BE2C (cell line): Measurements from ENCODE around the gene CEP57L1.

Source experiments
- DNase-seq: peaks from one replicate; pipeline ENCODE4 v3.0.0-alpha.2; 2020
- H3K27me3 ChIP-seq: fragments of 250-450 bp; sonication (Bioruptor Pico); 2 replicates; pipeline ENCODE4 v1.5.1; 2020; ENCODE audit warnings: mild to moderate bottlenecking
- H3K36me3 ChIP-seq: fragments of 250-450 bp; sonication (Bioruptor Pico); 2 replicates; pipeline ENCODE4 v1.5.1; 2020; ENCODE audit warnings: mild to moderate bottlenecking
- H3K4me1 ChIP-seq: fragments of 250-450 bp; sonication (Bioruptor Pico); 2 replicates; pipeline ENCODE4 v1.5.1; 2020
- H3K4me3 ChIP-seq: 2 replicates; pipeline ENCODE4 v1.5.1; 2011; ENCODE audit warnings: low read depth, low read length
- H3K9me3 ChIP-seq: fragments of 250-450 bp; sonication (Bioruptor Pico); 2 replicates; pipeline ENCODE4 v1.5.1; 2020
- TF ChIP-seq, protein P1 (sequence below): IDR thresholded peaks from 2 replicates; pipeline ENCODE4 v1.5.1; 2012; ENCODE audit warnings: mild to moderate bottlenecking, low read depth, low read length

The CEP57L1 gene

DNA sequence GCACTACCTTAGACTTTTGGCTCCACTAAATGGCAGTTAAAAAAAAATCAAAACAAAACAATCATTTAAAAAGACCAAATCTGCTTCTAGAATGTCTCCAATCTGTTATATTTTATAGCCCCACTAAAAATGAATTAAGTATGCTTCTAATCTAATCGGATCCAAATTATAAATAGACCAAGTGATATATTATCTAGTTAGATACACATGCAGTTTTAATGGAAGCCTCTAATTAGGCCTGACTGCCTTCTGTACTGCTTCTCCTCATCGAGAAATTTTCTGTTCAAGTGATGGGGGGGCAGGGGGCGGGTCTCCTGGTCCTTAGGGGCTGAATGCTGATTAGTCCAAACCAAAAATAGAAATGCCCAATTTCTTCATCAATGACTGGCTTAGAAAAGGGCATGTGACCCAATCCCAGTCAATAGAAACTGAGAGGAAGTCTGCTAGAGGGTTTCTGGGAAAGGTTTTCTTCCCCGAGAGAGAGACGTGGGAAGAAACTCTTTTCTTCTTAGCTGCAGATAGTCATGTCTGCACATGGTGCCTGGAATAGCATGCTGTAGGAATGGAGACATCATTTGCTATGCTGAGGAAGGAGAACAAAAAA is 7.5 kb upstream of the CEP57L1 start:
- DNase-seq = peak; percentile 34
- Histone ChIP-seq H3K36me3 (no peaks in the 10 kb centered on the region), H3K27me3 (no peaks in the 10 kb centered on the region), H3K9me3 (no peaks in the 10 kb centered on the region), H3K4me3 (0 out of 2 replicates have a peak overlapping the region, but pooled peaks have one; percentile 14), H3K4me1 (peaks cover 9% of the 10 kb centered on the region; the same call in 1 of the 2 replicates)
- TF ChIP-seq, protein P1, sequence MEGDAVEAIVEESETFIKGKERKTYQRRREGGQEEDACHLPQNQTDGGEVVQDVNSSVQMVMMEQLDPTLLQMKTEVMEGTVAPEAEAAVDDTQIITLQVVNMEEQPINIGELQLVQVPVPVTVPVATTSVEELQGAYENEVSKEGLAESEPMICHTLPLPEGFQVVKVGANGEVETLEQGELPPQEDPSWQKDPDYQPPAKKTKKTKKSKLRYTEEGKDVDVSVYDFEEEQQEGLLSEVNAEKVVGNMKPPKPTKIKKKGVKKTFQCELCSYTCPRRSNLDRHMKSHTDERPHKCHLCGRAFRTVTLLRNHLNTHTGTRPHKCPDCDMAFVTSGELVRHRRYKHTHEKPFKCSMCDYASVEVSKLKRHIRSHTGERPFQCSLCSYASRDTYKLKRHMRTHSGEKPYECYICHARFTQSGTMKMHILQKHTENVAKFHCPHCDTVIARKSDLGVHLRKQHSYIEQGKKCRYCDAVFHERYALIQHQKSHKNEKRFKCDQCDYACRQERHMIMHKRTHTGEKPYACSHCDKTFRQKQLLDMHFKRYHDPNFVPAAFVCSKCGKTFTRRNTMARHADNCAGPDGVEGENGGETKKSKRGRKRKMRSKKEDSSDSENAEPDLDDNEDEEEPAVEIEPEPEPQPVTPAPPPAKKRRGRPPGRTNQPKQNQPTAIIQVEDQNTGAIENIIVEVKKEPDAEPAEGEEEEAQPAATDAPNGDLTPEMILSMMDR = no peak

DNA sequence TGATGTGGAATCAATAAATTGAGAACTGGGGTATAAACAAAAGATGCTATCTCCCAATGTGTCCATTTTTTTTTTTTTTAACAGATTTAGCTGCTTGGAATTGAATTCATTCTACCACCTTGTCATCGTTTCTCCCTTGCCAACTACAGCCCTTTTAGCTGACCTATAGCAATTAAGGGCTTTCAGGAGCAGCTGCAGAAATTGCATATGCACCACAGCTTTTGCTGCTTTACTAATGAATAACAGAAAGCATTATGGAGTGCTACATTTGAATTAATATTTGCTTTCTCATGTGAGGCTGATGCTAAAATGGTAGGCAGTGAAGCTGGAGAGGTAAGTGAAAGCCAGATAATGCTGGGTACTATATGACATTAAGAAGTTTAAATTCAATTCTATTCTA is 6.3 kb upstream of the CEP57L1 start:
- no peak for DNase-seq
- TF ChIP-seq, protein P1 = no peak
- H3K36me3 ChIP-seq = no peaks in the 10 kb centered on the region
- no peaks in the 10 kb centered on the region for H3K27me3 ChIP-seq
- H3K9me3 ChIP-seq = no peaks in the 10 kb centered on the region
- H3K4me3 ChIP-seq = no peak overlapping the region
- H3K4me1 ChIP-seq = peaks cover 9% of the 10 kb centered on the region; the same call in 1 of the 2 replicates

DNA sequence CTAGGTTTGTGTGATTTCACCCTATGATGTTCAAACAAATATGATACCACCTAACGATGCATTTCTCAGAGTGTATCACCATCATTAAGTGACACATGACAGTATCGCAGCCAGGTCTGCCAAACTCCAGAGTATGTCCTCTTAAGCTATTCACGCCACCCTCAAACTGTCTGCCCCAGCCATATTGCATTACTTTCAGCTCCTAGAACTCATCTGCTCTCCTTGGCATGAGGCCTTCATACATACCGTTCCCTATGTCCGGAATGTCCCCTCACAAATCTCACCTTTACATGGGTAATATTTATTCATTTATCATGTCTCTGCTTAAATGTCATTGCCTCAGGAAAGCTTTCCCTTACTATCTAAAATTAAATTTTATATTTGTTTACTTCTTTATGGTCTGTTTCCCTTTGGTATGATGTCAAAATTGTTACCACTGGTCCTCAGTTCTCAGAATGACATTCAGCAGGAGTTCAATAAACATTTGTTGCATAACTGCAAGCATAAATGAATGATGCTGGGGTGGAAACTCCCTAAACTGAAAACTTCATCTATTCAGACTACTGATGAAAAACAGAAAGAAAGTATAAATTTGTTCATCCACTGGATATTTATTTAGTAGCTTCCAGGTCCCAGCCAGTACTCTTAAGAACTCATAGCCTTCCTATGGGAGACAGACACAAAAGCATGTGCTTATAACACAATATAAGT is 3.8 kb upstream of the CEP57L1 start:
- Histone ChIP-seq H3K9me3 (no peaks in the 10 kb centered on the region), H3K36me3 (no peaks in the 10 kb centered on the region), H3K4me3 (no peak overlapping the region), H3K4me1 (peaks cover 9% of the 10 kb centered on the region; the same call in 1 of the 2 replicates), H3K27me3 (no peaks in the 10 kb centered on the region)
- no peak for DNase-seq
- TF ChIP-seq, protein P1 = no peak

DNA sequence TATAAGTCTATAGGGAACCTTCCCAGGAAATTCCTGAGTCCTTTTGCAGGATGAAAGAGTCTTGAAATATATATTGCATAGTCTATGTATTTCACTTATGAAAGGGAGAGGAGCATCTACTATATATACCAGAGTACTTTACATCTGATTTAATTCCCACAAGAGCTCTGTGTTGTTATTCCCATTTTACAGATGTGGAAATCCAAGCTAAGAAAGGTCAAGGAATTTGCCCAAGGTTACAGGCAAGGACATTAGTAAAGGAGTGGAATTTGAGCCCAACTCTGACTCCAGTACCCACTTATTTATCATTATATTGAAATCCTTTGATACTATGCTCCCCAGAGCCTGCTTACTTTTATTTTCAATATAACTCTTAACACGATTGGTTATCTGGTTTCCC is 3.2 kb upstream of the CEP57L1 start:
- Histone ChIP-seq H3K4me1 (peaks cover 9% of the 10 kb centered on the region; the same call in 1 of the 2 replicates), H3K9me3 (no peaks in the 10 kb centered on the region)

DNA sequence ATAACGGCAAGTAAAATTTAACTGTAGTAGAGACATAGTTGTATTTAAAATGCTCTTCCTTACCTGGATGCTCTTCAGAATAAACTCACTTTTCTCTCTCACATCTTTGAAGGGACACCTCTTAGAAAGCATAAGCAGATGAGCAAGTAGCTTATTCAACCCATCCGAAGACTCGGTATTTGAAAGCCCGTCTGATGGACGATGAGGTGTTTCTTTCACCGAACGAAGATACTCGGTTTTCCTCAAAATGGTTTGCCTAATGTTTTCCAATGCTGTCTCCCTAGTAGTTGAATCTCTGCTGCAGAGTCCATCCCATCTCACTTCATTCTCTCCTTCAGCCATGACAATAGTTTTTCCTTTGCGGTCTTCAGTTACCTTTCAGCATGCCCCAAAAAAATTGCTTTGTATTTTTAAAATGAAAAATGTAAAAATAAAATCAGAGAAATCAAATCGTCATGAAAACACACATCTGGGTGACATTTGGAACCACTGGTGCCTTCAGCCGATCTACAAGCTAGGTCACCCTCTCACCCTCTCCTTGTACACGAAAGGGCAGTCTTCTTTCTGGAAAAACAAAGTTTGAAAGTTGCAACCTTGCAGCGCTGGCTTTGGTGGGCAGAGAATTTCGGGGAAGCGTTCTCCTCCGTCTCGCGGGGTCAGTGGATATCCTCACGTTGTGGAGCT is 1.4 kb upstream of the CEP57L1 start:
- Histone ChIP-seq H3K4me3 (peak overlapping the region; percentile 94), H3K4me1 (peaks cover 4% of the 10 kb centered on the region; the same call in 1 of the 2 replicates), H3K27me3 (no peaks in the 10 kb centered on the region), H3K9me3 (no peaks in the 10 kb centered on the region), H3K36me3 (no peaks in the 10 kb centered on the region)
- TF ChIP-seq, protein P1 = no peak
- no peak for DNase-seq

More for the DNA sequence above, 3.2 kb upstream of the CEP57L1 start:
- Histone ChIP-seq H3K4me3 (no peak overlapping the region), H3K27me3 (no peaks in the 10 kb centered on the region), H3K36me3 (no peaks in the 10 kb centered on the region)
- TF ChIP-seq, protein P1 = no peak
- DNase-seq = no peak
